HG03378 (cell line): Measurements from ENCODE around the gene ELN.
"Not testable (repeated sequence)": the region's sequence is repeated elsewhere in the genome, so short reads cannot be mapped to it uniquely, and the experiment has no call there.

Source experiments
- ATAC-seq: cut with Tn5 transposase; IDR thresholded peaks from one replicate; pipeline ENCODE4 v1.9.1; 2021; ENCODE audit warnings: mild to moderate bottlenecking, moderate library complexity; ENCODE audit not compliant: unreplicated experiment

ELN gene

DNA sequence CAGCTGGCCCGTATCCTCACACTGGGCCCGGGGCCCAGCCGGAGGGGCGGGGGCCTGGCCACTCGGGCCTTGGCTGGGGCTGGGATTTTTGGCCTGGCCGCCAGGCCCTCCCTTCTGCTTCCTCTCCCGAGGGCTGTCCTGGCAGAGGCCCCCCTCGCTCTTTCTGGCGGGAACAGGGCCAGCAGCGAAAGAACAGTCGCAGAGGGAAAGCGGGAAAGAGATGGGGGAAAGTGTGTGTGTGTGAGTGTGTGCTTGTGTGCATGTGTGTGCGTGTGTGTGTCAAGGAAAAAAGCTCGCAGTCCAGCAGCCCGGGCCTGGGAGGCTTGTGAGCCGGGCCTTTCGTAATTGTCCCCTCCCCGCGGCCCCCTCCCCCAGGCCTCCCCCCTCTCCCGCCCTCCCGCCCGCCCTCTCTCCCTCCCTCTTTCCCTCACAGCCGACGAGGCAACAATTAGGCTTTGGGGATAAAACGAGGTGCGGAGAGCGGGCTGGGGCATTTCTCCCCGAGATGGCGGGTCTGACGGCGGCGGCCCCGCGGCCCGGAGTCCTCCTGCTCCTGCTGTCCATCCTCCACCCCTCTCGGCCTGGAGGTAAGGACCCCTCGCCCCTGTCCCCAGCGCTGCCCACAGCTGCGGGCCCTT is at the start of gene ELN:
Gene ELN (plus strand): TSS at position 491 of the 638 bp plus-strand sequence. CDS start 15 bp downstream, at position 506.
- no peak for ATAC-seq

DNA sequence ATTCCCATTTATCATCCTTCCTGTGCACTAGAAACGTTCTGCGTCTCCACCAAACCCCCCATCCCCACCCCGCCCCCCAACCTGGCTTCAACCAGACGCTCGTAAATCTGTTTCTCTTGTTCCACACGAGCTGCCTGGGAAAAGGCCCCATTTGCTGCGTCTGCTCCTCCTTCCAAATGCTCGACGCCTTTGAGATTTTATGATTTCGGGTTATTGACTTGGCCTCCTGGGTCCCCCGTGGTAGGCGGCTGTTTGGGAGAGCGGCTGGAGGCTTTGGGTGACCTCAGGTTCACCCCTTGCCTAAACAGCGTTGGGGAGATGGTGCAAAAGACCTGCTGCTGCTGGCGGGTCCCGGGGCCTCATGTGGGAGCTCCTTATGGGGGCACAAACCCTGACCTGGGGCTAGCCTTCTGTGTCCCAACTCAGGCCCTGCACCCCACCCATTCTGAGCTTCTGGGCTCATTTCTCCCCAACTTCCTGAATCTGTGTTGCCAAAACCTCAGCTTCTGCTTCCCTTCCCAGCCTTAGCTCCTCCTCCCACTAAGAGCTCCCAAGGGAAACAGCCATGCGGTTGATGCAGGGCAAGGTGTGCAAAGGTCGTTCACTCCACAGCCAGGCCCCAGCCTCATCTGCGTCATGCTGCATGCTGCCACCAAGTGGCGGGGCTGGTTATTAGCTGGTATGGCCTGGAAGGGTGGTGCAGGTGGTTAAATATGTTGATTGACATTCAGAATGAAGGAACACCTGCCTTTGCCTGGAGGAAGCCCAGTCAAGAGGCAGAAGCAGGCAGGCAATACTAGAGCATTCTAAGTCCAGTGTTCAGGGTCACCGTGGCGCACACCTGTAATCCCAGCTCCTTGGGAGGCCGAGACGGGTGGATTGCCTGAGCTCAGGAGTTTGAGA is 49.1 kb upstream of the ELN start:
- no peak for ATAC-seq

DNA sequence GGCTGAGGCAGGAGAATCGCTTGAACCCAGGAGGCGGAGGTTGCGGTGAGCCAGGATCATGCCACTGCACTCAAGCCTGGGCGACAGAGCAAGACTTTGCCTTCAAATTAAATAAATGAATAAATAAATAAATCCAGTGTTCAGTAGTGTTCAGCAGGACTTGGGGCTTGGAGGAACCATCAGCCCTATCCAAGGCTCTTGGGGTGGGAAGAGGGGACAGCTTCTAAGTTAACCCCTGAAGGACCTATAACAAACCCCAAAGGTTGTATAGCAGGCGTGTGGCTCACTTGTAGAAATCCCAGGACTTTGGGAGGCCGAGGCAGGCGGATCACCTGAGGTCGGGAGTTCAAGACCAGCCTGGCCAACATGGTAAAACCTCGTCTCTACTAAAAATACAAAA is 48.3 kb upstream of the ELN start:
- not testable (repeated sequence) for ATAC-seq

DNA sequence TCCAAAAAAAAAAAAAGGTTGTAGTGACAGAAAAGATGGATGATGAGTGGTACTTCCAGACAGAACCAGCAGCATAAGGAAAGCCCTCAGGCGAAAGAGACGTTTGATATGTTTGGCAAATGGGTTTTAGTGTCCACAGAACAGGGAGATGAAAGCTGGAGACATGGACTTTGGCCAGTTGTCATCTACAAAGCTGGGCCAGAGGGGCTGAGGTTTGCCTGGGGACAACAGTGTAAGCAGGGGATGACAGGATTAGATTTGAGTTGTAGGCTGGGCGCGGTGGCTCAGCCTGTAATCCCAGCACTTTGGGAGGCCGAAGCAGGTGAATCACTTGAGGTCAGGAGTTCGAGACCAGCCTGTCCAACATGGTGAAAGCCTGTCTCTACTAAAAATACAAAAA is 47.8 kb upstream of the ELN start:
- ATAC-seq = no peak

DNA sequence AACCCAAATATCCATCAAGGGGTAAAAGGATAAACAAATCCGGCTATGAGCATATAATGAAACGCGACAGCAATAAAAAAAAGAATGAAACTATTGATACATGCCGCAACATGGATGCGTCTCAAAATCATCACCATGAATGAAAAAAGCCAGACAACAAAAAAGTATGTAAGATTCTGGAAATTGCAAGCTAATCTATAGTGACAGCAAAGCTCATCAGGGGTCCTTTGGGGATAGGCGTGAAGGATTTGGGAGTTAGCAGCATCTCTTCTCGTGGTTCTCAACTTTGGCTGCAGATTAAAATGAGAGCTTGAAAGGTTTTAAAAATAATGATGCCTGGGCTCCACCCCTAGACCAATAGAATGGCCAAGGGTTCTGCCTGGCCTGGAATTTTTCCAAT is 46.0 kb upstream of the ELN start:
- no peak for ATAC-seq

DNA sequence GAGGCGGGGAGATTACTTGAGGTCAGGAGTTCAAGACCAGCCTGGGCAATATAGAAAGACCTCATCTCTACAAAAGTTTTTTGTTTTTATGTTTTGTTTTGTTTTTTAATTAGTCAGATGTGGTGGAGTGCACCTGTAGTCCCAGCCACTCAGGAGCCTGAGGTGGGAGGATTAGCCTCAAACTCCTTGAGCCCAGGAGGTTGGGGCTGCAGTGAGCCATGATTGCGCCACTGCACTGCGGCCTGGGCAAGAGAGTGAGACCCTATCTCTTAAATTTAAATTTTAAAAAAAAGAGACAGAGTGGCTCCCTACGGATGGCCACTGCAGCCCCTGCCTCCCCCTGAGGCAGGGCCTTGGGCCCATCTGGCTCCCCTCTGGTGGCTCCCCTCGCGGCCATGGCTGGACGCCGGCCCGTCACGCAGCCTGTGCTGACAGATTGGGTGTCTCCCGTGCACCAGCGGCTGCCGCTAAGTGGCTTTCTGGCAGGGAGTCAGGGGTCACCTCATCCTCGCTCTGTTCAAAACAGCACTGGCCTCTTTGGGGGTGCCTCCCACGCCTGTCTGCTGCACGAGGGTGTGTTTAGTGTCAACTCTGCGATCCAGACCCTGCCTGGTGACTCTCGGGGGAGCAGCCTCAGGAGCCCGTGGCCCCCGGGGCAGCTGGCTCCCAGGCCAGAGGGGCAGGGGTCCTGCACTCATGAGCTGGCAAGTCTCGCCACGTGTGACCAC is 44.4 kb upstream of the ELN start:
- no peak for ATAC-seq

DNA sequence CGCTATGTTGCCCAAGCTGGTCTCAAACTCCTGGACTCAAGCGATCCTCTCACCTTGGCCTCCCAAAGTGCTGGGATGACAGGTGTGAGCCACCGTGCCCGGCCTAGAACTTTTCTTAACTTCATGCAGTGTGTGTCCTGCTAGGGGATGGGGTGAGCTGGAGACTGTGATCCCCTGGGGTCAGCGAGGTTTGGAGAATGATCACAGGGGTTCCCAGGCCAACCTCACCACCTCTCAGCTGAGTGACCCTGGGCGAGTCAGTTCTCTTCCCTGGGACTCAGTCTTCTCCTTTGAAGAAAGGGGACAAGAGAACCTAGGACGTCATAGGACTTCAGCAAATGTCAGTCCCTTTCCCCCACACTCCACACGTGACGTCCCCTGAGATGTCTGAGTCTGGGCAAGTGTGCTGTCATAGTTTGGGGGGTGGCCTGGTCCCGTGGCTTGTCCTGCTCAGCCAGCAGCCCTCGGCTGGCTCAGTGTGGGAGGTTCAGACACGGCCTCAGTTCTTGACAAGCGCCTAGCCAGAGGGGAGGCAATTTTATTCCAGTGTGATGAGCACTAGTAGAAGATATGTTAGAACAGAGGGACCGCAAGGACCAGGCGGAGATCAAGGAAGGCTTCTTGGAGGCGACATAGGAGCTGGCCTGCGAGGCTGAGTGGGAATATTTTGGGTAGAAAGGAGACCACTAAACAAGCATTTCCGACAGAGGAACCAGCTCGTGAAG is 43.3 kb upstream of the ELN start:
- ATAC-seq = no peak

DNA sequence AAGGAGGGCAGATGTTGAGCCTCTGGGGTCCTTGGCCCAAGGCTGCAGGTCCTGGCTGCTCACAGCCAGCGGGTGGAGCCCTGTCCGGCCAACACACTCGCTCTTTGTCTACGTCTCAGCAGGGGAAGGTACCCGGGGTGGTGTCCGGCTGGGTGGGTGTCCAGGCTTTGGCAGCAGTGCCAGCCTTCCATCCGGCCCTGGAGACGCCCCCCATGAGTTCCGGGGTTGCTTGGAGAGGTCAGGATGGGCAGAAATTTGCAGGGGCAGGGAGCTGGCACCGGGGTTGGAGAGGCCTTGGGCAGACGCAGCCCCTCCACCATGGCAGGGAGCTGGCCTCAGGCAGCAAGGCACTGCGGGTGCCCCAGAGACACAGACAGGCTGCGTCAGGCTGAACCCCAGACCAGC is 42.2 kb upstream of the ELN start:
- no peak for ATAC-seq

DNA sequence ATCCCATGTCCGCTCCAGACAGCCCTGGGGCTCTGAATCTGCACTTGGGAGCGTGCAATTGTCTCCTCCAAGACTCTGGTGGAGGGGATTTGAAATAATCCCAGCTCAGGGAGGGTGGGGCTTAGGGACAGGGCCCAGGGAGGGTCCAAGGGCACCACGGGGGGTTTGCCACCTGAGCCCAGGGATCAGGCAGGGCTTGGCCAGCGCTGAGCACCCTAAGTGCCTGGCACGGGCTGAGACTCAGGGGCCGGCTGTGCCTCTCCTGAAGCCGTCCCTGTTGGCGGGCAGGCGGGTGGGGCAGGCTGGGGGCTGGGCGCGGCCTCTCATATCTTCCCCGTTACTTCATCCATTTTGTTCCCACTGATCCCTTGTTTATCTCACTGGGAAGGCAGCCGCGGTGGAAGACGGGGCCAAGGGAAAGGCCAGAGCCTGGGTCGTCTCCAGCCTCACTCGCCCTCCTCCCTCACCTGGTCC is 41.8 kb upstream of the ELN start:
- ATAC-seq = no peak

DNA sequence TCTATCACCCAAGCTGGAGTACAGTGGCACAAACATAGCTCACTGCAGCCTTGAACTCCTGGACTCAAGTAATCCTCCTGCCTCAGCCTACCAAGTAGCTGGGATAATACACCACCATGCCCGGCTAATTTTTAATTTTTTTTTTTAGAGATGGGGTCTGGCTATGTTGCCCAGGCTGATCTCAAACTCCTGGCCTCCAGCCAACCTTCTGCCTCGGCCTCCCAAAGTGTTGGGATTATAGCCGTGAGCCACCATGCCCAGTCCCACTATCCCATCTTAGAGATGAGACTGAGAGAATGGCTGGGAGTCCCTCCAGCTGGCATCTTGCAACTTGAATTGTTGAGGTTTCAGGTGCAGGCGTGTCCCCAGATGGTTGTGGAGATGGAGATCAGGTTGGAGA is 40.7 kb upstream of the ELN start:
- ATAC-seq = no peak

DNA sequence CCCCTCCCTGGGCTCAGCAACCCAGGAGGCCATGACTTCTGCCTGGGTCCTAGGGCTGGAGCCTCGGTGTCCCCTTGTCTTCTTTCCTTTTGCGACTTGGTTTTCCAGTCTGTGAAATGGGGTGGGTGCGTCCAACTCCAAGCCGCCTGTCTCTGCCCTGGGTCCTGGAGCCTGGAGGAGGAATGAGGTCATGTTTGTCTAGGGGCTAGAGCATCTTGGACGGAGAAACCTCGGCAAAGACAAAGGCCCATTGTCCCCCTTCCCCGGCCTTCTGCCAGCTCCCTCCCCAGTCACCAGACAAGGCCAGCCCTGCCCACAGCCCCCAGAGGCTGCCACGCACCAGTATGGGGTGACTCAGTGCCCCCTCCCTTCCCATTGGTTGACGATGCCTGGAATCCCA is 39.8 kb upstream of the ELN start:
- ATAC-seq = no peak

DNA sequence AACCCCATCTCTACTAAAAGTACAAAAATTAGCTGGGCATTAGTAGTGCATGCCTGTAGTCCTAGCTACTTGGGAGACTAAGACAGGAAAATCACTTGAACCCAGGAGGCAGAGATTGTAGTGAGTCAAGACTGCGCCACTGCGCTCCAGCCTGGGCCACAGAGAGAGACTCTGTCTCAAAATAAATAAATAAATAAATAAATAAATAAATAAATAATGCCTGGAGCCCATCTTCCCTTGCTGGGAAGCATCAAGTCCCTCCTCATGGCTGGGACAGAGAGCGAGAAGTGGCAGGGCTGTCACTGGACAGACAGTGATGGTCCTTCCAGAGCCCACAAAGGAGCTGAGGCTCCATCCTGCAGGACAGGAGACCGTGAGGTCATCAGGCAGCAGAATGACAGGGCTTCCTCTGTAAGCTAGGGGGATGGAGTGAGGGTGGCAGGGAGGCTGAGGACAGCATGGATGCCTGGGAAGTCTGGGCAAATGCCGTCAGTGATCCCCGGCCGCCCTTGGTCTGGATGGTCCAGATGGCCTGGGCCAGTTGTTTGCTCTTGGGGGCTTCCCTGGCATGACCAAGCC is 36.4 kb upstream of the ELN start:
- ATAC-seq = no peak

DNA sequence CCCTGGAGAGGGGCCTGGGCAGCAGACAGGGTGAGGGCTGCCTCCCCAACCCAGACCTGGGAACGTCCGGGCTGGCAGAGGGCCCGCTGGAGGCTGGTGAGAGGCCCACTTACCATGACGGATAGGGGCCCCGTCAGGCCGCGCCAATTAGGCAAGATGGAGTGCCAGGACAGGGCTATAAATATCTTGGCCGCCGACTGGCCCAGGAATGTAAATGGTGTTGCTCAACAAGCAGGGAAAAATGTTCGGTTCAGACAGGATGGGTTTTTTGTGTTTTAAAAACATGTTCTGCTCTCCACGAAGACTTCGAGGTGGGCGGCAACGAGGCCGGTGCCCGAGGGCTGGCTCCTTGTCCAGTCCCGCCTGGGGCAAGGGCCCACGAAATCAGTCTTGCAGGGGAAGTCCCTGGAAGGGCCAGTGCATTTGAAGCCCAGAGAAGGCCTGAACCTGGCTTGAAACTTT is 35.8 kb upstream of the ELN start:
- ATAC-seq = no peak

DNA sequence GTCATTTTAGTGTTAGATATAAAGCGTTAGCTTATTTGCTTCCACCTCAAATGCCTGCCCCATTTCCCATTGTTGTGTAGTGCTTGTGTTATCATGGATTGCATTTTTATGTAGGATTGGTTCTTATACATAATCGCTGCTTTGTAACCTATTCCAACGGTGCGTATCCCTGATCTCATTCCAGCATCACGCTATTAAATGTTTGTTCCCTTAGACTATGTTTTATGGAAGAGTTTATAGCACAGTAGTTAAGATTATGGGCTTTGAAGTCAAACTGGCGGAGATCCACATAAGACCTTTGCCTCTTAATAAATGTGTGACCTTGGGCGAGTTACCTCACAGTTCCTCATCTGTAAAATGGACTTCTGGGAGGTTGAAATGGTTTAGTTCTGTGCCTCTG is 34.0 kb upstream of the ELN start:
- no peak for ATAC-seq

DNA sequence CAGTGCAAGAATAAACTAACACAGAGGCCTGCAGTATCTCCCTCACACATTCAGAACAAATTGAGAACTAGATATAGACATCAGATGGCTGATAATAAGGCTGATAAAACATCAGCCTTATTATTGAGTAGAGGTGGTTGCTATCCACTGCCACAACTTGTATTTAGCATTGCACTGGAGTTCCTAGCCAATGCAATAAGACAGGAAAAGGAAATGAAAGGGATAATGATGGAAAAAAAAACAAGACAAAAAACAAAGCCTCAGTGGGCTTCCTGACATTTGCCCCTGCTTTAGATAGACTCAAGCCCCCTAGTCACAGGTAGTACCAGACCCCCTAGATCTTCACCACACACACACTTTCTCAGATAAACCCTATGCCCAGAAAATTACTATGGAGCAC is 33.2 kb upstream of the ELN start:
- no peak for ATAC-seq

DNA sequence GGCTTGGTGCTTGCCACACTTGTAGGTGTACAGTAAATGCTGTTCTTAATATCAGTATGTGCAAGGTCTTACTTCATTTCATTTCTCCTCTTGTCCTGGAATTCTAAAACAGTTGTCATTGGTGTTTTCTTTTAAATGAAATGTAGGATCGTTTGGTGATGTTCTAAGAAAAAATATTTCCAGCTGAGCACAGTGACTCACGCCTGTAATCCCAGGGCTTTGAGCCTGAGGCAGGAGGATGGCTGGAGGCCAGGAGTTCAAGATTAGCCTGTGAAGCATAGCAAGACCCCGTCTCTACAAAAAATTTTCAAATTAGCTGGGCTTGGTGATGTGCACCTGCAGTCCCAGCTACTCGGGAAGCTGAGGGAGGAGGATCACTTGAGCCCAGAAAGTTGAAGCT is 32.6 kb upstream of the ELN start:
- no peak for ATAC-seq

DNA sequence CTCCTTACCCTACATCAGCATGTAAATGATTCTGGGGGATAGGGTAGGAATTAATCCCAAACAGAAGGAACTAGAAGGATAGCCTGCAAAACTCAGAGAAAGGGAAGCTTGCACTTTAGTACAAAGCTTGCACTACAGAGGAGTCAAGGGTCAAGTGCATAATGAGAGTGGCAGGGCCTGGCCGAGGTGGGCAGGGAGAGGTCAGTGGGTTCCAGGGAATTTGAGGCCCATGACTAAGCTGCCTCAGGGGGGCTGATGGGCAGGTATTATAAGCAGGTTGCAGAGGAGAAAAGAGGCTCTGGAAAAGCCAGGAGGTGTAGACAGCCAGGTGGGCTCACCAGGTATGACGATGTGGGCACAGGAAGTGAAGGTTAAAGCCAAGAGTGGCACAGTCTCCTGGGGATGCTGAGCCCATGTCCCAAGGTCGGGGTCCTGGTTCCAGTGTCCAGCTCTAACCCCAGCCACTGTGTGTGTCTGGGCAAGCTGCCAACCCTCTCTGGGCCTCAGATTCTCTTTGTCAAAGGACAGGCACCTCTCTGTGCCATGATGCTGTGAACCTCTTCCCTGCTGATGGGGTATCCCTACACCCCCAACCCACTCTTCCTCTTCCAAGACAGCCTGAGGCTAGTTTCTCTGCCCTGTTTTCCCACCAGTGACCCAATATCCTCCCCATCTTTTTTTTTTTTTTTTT is 32.0 kb upstream of the ELN start:
- no peak for ATAC-seq

DNA sequence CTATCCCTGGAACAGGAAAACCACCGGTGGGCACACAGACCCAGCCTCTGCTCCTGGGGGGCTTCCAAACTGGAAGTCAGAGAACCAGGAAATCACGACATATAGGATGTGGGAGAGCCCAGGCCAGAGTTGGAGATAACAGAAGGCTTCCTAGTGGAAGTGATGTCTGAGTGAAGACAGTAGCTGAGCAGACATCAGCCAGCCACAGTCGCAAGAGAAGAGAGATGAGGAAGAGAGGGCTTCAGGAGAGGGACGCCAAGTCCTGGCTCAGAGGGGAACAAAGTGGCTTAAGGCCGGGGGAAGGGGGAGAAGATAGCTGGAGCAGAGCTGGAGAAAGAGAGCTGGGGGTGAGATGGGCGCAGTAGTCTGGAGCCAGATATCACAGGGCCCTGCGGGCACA is 30.9 kb upstream of the ELN start:
- no peak for ATAC-seq

DNA sequence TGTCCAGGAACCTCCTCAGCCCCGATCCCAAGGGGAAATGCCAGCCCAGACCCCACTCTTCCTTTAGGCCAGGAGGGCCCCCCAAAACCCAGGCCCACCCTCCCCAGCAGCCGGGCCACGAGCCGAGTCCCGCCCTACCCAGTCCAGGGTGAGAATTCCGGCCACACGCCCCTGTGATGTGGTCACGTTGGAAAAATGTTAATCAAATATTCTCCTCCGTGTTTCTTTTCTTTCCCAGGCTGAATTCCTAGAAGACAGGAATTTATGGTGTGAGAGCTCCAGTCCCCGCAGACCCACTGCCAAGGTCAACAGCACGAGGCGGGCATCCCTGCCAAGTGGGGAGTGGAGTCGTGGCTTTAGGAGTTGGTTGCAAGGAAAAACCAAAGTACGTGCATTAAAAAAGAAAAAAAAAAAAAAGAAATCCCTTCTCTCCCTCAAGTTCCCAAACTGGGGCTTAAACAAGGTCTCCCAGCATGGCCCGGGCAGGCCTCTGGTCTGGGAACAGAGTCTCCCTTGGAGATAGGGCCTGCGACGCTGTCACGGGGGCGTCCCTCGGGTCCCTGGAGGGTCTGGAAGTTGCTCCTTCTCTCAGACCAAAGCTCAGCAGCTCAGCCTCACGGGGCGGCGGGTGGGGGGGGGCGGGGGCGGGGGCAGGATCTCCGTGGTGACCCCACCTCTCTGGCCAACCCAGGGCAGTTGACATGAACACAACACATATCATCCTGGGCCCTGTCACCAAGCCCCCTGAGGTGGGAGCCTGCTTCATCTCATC is 28.1 kb upstream of the ELN start:
- no peak for ATAC-seq
